K562 (cell line): ENCODE results near the gene RTL1. TPM values are rescaled to one million over a fixed set of nuclear protein-coding genes. Genes with fewer than 3 reads are reported as not detected.

Source experiments
- ATF1 ChIP-seq, 2 experiments: fragments of 450-650 bp in 1 of 2; IDR thresholded peaks; 2 replicates each; pipeline ENCODE4 v1.6.1; 2016; ENCODE audit warnings: missing compliant biosample characterization in 1 of 2, missing genetic modification characterization in 1 of 2
- CHD4 ChIP-seq: fragments of 200-600 bp; sonication (generic); IDR thresholded peaks from 3 replicates; pipeline ENCODE4 v1.6.1; 2012; ENCODE audit warnings: low read depth, mild to moderate bottlenecking, mixed read lengths, low read length, inconsistent platforms; ENCODE audit not compliant: insufficient read depth, insufficient replicate concordance, poor library complexity, severe bottlenecking
- FOXA1 ChIP-seq: fragments of 450-650 bp; IDR thresholded peaks from 2 replicates; pipeline ENCODE4 v1.6.1; 2016; ENCODE audit warnings: mild to moderate bottlenecking, borderline replicate concordance
- HDAC8 ChIP-seq: fragments of 450-650 bp; IDR thresholded peaks from 2 replicates; pipeline ENCODE4 v1.6.1; 2016; ENCODE audit warnings: mild to moderate bottlenecking, missing genetic modification characterization, moderate library complexity, missing compliant biosample characterization
- NR4A1 ChIP-seq, 2 experiments: fragments of 250-450 bp in 1 of 2; fragments of 450-650 bp in 1 of 2; sonication (Bioruptor Pico) in 1 of 2; IDR thresholded peaks; 2 replicates each; pipeline versions ENCODE4 v1.4.0 to v1.6.1; 2016 to 2020; ENCODE audit warnings: mild to moderate bottlenecking in 2 of 2, missing compliant biosample characterization in 1 of 2, missing genetic modification characterization in 1 of 2, moderate library complexity in 1 of 2
- PCBP2 ChIP-seq: fragments of 200-400 bp; formaldehyde crosslinking; IDR thresholded peaks from 2 replicates; pipeline ENCODE4 v1.6.1; 2018; ENCODE audit warnings: low read length, low read depth, mild to moderate bottlenecking, moderate library complexity; ENCODE audit not compliant: poor library complexity, severe bottlenecking
- RBM14 ChIP-seq: fragments of 200-400 bp; formaldehyde crosslinking; IDR thresholded peaks from 2 replicates; pipeline ENCODE4 v1.6.1; 2018; ENCODE audit warnings: low read depth, mild to moderate bottlenecking, low read length, moderate library complexity, borderline replicate concordance; ENCODE audit not compliant: insufficient read depth
- SLC30A9 ChIP-seq: fragments of 250-450 bp; sonication (Bioruptor Pico); IDR thresholded peaks from 2 replicates; pipeline ENCODE4 v1.8.0; 2022; ENCODE audit warnings: mild to moderate bottlenecking, moderate library complexity
- SMAD1 ChIP-seq: fragments of 150-350 bp; IDR thresholded peaks from 2 replicates; pipeline ENCODE4 v1.6.1; 2014; ENCODE audit warnings: low read length, low read depth; ENCODE audit not compliant: partially characterized antibody
- ZBTB17 ChIP-seq: fragments of 450-650 bp; formaldehyde crosslinking; IDR thresholded peaks from 2 replicates; pipeline ENCODE4 v1.4.0; 2020; ENCODE audit warnings: mild to moderate bottlenecking
- ZNF354B ChIP-seq: fragments of 250-450 bp; sonication (Bioruptor Pico); IDR thresholded peaks from 2 replicates; pipeline ENCODE4 v1.4.0; 2020
- ZZZ3 ChIP-seq: fragments of 450-650 bp; IDR thresholded peaks from 2 replicates; pipeline ENCODE4 v1.6.1; 2016; ENCODE audit warnings: antibody characterized with exemption, mild to moderate bottlenecking, moderate library complexity
- polyA plus RNA-seq, 8 experiments: library from polyadenylated mRNA; depleted of rRNA in 4 of 8; stranded (reverse) in 5 of 8; unstranded in 3 of 8; fragments of >200 nt; fragmentation: Nextera tagmentation in 2 of 8; fragmentation: Illumina TruSeq in 1 of 8; extraction: Ambion mirVana in 2 of 8; extraction: Trizol in 1 of 8; gene quantifications; 2 replicates each; pipeline versions ENCODE4 v1.2.1 to v1.2.3, GENCODE V29; 2011 to 2014; ENCODE audit warnings: inconsistent platforms in 1 of 8, missing spikeins in 1 of 8
- total RNA-seq, 7 experiments: library from RNA; depleted of rRNA in 6 of 7; stranded (reverse); fragments of >200 nt in 6 of 7; fragmentation: Illumina TruSeq in 2 of 7; extraction: Trizol in 2 of 7; gene quantifications; 2 replicates each; pipeline versions ENCODE4 v1.2.1 to v1.2.3, GENCODE V29; 2011 to 2021; ENCODE audit warnings: low replicate concordance in 1 of 7
- TF ChIP-seq, protein P1 (sequence below): fragments of 450-650 bp; IDR thresholded peaks from 2 replicates; pipeline ENCODE4 v1.6.1; 2016; ENCODE audit warnings: mild to moderate bottlenecking, moderate library complexity

RTL1 gene
- total and polyA plus RNA-seq, 9 of the 15 experiments (the other 6 are each of a cell fraction or from before 2014, with no cell fraction given): not detected

DNA sequence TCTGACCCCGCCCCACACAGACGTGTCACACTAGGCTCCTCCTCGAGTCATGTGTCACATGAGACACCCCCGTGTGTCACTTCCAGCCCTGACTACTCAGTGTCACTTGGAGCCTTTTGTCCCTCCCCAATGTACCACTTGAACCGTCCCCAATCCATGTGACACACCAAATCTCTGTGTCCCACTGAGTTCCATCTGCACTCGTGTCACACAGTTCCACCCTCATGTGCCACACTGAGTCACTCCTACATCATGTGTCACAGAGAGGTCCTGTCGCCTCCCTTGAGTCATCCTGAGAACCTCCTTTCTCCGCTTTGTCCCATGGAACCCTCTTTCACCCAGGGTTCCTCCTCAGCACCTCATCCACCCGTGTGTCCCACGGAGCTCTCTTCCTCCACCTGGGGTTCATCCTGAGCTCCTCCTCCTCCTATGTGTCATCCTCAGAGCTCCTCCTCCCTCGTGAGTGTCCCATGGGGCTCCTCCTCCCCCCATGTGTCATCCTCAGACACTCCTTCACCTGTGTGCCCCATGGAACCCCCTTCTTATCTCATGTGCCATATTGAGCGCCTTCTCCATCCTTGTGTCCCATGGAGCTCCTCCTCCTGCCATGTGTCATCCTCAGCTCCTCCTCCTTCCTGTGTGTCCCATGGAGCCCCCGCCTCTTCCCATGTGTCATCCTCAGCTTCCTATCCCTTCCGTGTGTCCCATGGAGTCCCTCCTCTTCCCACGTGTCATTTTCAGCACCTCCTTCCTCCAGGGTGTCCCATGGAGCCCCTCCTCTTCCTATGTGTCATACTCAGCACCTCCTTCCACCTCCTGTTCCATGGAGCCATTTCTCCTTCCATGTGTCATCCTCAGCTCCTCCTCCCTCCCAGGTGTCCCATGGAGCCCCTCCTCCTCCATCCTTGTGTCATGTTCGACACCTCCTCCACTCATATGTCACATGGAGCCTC is 32.0 kb downstream of the RTL1 start (continued):
- TF ChIP-seq SMAD1 (no peak), RBM14 (no peak), FOXA1 (no peak), ZZZ3 (no peak), ZBTB17 (no peak), ZNF354B (CRISPR knock-in tag) (no peak), CHD4 (no peak), NR4A1 (CRISPR knock-in tag; IDR thresholded peaks at IDR 0.05) (no peak), NR4A1 (tag; IDR thresholded peaks at IDR 0.05) (no peak), PCBP2 (no peak), SLC30A9 (CRISPR knock-in tag) (no peak), HDAC8 (tag) (no peak), ATF1 (CRISPR knock-in tag; IDR thresholded peaks at IDR 0.05) (no peak), ATF1 (tag; IDR thresholded peaks at IDR 0.05) (peak; percentile 76)
- TF ChIP-seq, protein P1, sequence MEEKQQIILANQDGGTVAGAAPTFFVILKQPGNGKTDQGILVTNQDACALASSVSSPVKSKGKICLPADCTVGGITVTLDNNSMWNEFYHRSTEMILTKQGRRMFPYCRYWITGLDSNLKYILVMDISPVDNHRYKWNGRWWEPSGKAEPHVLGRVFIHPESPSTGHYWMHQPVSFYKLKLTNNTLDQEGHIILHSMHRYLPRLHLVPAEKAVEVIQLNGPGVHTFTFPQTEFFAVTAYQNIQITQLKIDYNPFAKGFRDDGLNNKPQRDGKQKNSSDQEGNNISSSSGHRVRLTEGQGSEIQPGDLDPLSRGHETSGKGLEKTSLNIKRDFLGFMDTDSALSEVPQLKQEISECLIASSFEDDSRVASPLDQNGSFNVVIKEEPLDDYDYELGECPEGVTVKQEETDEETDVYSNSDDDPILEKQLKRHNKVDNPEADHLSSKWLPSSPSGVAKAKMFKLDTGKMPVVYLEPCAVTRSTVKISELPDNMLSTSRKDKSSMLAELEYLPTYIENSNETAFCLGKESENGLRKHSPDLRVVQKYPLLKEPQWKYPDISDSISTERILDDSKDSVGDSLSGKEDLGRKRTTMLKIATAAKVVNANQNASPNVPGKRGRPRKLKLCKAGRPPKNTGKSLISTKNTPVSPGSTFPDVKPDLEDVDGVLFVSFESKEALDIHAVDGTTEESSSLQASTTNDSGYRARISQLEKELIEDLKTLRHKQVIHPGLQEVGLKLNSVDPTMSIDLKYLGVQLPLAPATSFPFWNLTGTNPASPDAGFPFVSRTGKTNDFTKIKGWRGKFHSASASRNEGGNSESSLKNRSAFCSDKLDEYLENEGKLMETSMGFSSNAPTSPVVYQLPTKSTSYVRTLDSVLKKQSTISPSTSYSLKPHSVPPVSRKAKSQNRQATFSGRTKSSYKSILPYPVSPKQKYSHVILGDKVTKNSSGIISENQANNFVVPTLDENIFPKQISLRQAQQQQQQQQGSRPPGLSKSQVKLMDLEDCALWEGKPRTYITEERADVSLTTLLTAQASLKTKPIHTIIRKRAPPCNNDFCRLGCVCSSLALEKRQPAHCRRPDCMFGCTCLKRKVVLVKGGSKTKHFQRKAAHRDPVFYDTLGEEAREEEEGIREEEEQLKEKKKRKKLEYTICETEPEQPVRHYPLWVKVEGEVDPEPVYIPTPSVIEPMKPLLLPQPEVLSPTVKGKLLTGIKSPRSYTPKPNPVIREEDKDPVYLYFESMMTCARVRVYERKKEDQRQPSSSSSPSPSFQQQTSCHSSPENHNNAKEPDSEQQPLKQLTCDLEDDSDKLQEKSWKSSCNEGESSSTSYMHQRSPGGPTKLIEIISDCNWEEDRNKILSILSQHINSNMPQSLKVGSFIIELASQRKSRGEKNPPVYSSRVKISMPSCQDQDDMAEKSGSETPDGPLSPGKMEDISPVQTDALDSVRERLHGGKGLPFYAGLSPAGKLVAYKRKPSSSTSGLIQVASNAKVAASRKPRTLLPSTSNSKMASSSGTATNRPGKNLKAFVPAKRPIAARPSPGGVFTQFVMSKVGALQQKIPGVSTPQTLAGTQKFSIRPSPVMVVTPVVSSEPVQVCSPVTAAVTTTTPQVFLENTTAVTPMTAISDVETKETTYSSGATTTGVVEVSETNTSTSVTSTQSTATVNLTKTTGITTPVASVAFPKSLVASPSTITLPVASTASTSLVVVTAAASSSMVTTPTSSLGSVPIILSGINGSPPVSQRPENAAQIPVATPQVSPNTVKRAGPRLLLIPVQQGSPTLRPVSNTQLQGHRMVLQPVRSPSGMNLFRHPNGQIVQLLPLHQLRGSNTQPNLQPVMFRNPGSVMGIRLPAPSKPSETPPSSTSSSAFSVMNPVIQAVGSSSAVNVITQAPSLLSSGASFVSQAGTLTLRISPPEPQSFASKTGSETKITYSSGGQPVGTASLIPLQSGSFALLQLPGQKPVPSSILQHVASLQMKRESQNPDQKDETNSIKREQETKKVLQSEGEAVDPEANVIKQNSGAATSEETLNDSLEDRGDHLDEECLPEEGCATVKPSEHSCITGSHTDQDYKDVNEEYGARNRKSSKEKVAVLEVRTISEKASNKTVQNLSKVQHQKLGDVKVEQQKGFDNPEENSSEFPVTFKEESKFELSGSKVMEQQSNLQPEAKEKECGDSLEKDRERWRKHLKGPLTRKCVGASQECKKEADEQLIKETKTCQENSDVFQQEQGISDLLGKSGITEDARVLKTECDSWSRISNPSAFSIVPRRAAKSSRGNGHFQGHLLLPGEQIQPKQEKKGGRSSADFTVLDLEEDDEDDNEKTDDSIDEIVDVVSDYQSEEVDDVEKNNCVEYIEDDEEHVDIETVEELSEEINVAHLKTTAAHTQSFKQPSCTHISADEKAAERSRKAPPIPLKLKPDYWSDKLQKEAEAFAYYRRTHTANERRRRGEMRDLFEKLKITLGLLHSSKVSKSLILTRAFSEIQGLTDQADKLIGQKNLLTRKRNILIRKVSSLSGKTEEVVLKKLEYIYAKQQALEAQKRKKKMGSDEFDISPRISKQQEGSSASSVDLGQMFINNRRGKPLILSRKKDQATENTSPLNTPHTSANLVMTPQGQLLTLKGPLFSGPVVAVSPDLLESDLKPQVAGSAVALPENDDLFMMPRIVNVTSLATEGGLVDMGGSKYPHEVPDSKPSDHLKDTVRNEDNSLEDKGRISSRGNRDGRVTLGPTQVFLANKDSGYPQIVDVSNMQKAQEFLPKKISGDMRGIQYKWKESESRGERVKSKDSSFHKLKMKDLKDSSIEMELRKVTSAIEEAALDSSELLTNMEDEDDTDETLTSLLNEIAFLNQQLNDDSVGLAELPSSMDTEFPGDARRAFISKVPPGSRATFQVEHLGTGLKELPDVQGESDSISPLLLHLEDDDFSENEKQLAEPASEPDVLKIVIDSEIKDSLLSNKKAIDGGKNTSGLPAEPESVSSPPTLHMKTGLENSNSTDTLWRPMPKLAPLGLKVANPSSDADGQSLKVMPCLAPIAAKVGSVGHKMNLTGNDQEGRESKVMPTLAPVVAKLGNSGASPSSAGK: peak; percentile 47
